ENCODE data around the gene OR10H1.

Gene OR10H1

GRCh38 chr19:15759962-15760565, 55.4 kb downstream of the OR10H1 start:
- DNase-seq, result peak; percentile 2

- no peak for DNase-seq
Observed at GRCh38 chr19:15758379-15758778, 57.1 kb downstream of the OR10H1 start.

Measured in activated CD4-positive, alpha-beta T cell treated with anti-CD3 and anti-CD28 coated beads, Interleukin-2, amount 50 U/mL, for 16 hours (primary cell).